SH-SY5Y (cell line): ENCODE data around the gene BMX.

ENCODE experiments used
- GATA2 ChIP-seq: IDR thresholded peaks from 2 replicates; pipeline ENCODE4 v1.6.1; 2011; ENCODE audit warnings: mild to moderate bottlenecking, low read depth, low read length
- GATA3 ChIP-seq: IDR thresholded peaks from 2 replicates; pipeline ENCODE4 v1.6.1; 2011; ENCODE audit warnings: low read depth, mild to moderate bottlenecking, low read length, moderate library complexity

DNA sequence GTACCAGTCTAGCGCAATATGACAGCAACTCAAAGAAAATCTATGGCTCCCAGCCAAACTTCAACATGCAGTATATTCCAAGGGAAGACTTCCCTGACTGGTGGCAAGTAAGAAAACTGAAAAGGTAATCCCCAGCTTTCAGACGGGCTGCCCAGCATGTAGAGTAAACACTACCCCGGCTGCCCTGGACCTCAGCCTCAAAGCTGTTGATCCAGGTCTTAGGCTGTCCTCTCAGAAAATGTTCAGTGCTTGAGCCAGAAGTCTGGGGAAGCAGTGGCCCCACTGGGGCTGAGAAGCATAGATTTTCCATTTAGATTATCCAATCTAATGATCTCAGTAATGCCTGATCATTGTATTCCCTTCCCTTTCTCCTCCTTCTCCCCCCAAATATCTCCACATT, 21.9 kb downstream of the BMX start:
- no peak for TF ChIP-seq GATA2
- no peak for TF ChIP-seq GATA3
